WTC11 (cell line): ENCODE measurements around the gene WARS2. TPM values are rescaled to one million over a fixed set of nuclear protein-coding genes. Genes with fewer than 3 reads are reported as not detected.

Experiments
- ATAC-seq: fragments of 200-7000 bp; cut with Tn5 transposase; 2 replicates; pipeline ENCODE4 v1.10.0; 2021; ENCODE audit warnings: mild to moderate bottlenecking, moderate library complexity
- CTCF ChIA-PET: fragments of 300-600 bp; sonication (Branson Sonifier 250); formaldehyde crosslinking; loops from one replicate; lab custom pipeline; 2021; ENCODE audit warnings: antibody characterized with exemption; lab: Charles Lee
- POLR2A ChIA-PET: fragments of 350-600 bp; sonication (Branson Sonifier 250); formaldehyde crosslinking; loops from one replicate; lab custom pipeline; 2021; ENCODE audit warnings: antibody characterized with exemption; lab: Charles Lee
- DNase-seq: peaks from one replicate; pipeline ENCODE4 v3.0.0; 2021; ENCODE audit warnings: low spot score
- H3K27ac Mint-ChIP-seq: 2 replicates; pipeline ENCODE4 v1.8.0; 2021; ENCODE audit warnings: mixed read lengths
- H3K27me3 Mint-ChIP-seq: 2 replicates; pipeline ENCODE4 v1.8.0; 2021; ENCODE audit warnings: low read depth, mild to moderate bottlenecking, moderate library complexity, mixed read lengths
- H3K36me3 Mint-ChIP-seq: 2 replicates; pipeline ENCODE4 v1.8.0; 2021; ENCODE audit warnings: mixed read lengths
- H3K4me1 Mint-ChIP-seq: 2 replicates; pipeline ENCODE4 v1.8.0; 2022; ENCODE audit warnings: mixed read lengths
- H3K4me3 Mint-ChIP-seq: 2 replicates; pipeline ENCODE4 v1.8.0; 2021; ENCODE audit warnings: mild to moderate bottlenecking, moderate library complexity, mixed read lengths
- H3K9me3 Mint-ChIP-seq: 2 replicates; pipeline ENCODE4 v1.8.0; 2021; ENCODE audit warnings: mixed read lengths
- AFF4 ChIP-seq: sonication (generic); formaldehyde crosslinking; IDR thresholded peaks from 2 replicates; pipeline ENCODE4 v1.8.1; 2023; ENCODE audit warnings: mild to moderate bottlenecking, missing genetic modification reagents, borderline replicate concordance
- AR ChIP-seq: fragments of 250-450 bp; sonication (Bioruptor Pico); IDR thresholded peaks from 2 replicates; pipeline ENCODE4 v1.9.0; 2021; ENCODE audit warnings: mild to moderate bottlenecking
- CREB1 ChIP-seq: sonication (generic); formaldehyde crosslinking; IDR thresholded peaks from 2 replicates; pipeline ENCODE4 v1.8.0; 2023; ENCODE audit warnings: mild to moderate bottlenecking, missing genetic modification reagents
- ETV6 ChIP-seq: sonication (generic); formaldehyde crosslinking; IDR thresholded peaks from 2 replicates; pipeline ENCODE4 v1.8.1; 2022; ENCODE audit warnings: mild to moderate bottlenecking, missing genetic modification reagents
- FOXP1 ChIP-seq: sonication (generic); formaldehyde crosslinking; IDR thresholded peaks from 2 replicates; pipeline ENCODE4 v1.8.0; 2022; ENCODE audit warnings: missing genetic modification reagents, mild to moderate bottlenecking, moderate library complexity, borderline replicate concordance
- GABPB1 ChIP-seq: sonication (generic); formaldehyde crosslinking; IDR thresholded peaks from 2 replicates; pipeline ENCODE4 v1.8.1; 2023; ENCODE audit warnings: mild to moderate bottlenecking, missing genetic modification reagents
- RORB ChIP-seq: fragments of 250-450 bp; sonication (Bioruptor Pico); IDR thresholded peaks from 2 replicates; pipeline ENCODE4 v1.9.0; 2021; ENCODE audit warnings: mild to moderate bottlenecking
- SOX15 ChIP-seq: fragments of 250-450 bp; sonication (Bioruptor Pico); IDR thresholded peaks from 2 replicates; pipeline ENCODE4 v1.9.0; 2021; ENCODE audit warnings: mild to moderate bottlenecking
- TCF7 ChIP-seq: sonication (generic); formaldehyde crosslinking; IDR thresholded peaks from 2 replicates; pipeline ENCODE4 v1.8.0; 2022; ENCODE audit warnings: mild to moderate bottlenecking, low read depth, missing genetic modification reagents, moderate library complexity
- USF2 ChIP-seq: sonication (generic); formaldehyde crosslinking; IDR thresholded peaks from 2 replicates; pipeline ENCODE4 v1.8.1; 2023; ENCODE audit warnings: mild to moderate bottlenecking, missing genetic modification reagents, moderate library complexity
- ZNF396 ChIP-seq: fragments of 250-450 bp; sonication (Bioruptor Pico); IDR thresholded peaks from 2 replicates; pipeline ENCODE4 v1.8.0; 2021; ENCODE audit warnings: mild to moderate bottlenecking, moderate library complexity, borderline replicate concordance
- ZNF512 ChIP-seq: sonication (generic); formaldehyde crosslinking; IDR thresholded peaks from 2 replicates; pipeline ENCODE4 v1.8.1; 2022; ENCODE audit warnings: missing genetic modification reagents, borderline replicate concordance
- ZNF671 ChIP-seq: fragments of 250-450 bp; sonication (Bioruptor Pico); IDR thresholded peaks from 2 replicates; pipeline ENCODE4 v1.8.0; 2021; ENCODE audit warnings: mild to moderate bottlenecking
- total RNA-seq: library from RNA; stranded (reverse); gene quantifications from 3 replicates; pipeline ENCODE4 v1.2.3, GENCODE V29; 2021
- TF ChIP-seq, protein P1 (sequence below): fragments of 200-600 bp; IDR thresholded peaks from 2 replicates; pipeline ENCODE4 v1.8.0; 2022; ENCODE audit warnings: antibody characterized with exemption
- TF ChIP-seq, protein P2 (sequence below): sonication (generic); formaldehyde crosslinking; conservative IDR thresholded peaks from 2 replicates; pipeline ENCODE4 v1.8.1; 2022; ENCODE audit warnings: mild to moderate bottlenecking, missing genetic modification reagents

WARS2 gene
- total RNA-seq, 1 experiment from 2014 or later: 9.3 TPM

- H3K27ac Mint-ChIP-seq: no peak overlapping the region; the same call in 1 of the 2 replicates
- H3K9me3 Mint-ChIP-seq: no peaks in the 10 kb centered on the region
- H3K27me3 Mint-ChIP-seq: no peaks in the 10 kb centered on the region; the same call in 1 of the 2 replicates
- peaks cover 6% of the 10 kb centered on the region for H3K4me1 Mint-ChIP-seq
- TF ChIP-seq RORB (CRISPR knock-in tag): no peak
- no peak for TF ChIP-seq AR (CRISPR knock-in tag)
- TF ChIP-seq ETV6 (CRISPR knock-in tag): no peak
- no peak for TF ChIP-seq USF2
- TF ChIP-seq, protein P1, sequence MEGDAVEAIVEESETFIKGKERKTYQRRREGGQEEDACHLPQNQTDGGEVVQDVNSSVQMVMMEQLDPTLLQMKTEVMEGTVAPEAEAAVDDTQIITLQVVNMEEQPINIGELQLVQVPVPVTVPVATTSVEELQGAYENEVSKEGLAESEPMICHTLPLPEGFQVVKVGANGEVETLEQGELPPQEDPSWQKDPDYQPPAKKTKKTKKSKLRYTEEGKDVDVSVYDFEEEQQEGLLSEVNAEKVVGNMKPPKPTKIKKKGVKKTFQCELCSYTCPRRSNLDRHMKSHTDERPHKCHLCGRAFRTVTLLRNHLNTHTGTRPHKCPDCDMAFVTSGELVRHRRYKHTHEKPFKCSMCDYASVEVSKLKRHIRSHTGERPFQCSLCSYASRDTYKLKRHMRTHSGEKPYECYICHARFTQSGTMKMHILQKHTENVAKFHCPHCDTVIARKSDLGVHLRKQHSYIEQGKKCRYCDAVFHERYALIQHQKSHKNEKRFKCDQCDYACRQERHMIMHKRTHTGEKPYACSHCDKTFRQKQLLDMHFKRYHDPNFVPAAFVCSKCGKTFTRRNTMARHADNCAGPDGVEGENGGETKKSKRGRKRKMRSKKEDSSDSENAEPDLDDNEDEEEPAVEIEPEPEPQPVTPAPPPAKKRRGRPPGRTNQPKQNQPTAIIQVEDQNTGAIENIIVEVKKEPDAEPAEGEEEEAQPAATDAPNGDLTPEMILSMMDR: no peak
- TF ChIP-seq CREB1 (CRISPR knock-in tag): no peak
- no peak for TF ChIP-seq GABPB1 (CRISPR knock-in tag)
- TF ChIP-seq FOXP1 (CRISPR knock-in tag): no peak
- TF ChIP-seq, protein P2, sequence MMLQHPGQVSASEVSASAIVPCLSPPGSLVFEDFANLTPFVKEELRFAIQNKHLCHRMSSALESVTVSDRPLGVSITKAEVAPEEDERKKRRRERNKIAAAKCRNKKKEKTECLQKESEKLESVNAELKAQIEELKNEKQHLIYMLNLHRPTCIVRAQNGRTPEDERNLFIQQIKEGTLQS (CRISPR knock-in tag): no peak
- no peak for TF ChIP-seq ZNF512 (CRISPR knock-in tag)
- no peak for TF ChIP-seq ZNF396 (CRISPR knock-in tag)
- no peak for TF ChIP-seq TCF7
- no peaks in the 10 kb centered on the region for H3K36me3 Mint-ChIP-seq
- no peak overlapping the region for H3K4me3 Mint-ChIP-seq
- DNase-seq (no peak), ATAC-seq (no peak)
- CTCF ChIA-PET: interaction anchor here (0.9 kb wide), 1 partner anchor 43 kb away, joined by 3 read pairs; the partner anchor contains the start of gene WARS2
- POLR2A ChIA-PET: no interaction called here
Measured at GRCh38 chr1:119097380-119097779, 43.1 kb downstream of the WARS2 start.

GRCh38 chr1:119093721-119094120 lies 46.7 kb downstream of the WARS2 start:
- TF ChIP-seq AFF4: no peak
- TF ChIP-seq SOX15 (CRISPR knock-in tag): no peak
- no peak for TF ChIP-seq ETV6 (CRISPR knock-in tag)
- TF ChIP-seq ZNF671 (CRISPR knock-in tag): no peak
- DNase-seq (no peak), ATAC-seq (no peak)
- peaks cover 6% of the 10 kb centered on the region for H3K4me1 Mint-ChIP-seq
- H3K27ac Mint-ChIP-seq: no peak overlapping the region
- no peaks in the 10 kb centered on the region for H3K27me3 Mint-ChIP-seq
- no peak overlapping the region for H3K4me3 Mint-ChIP-seq
- no peaks in the 10 kb centered on the region for H3K9me3 Mint-ChIP-seq
- no peaks in the 10 kb centered on the region; the same call in 1 of the 2 replicates for H3K36me3 Mint-ChIP-seq
- ChIA-PET CTCF (no interaction called here), POLR2A (no interaction called here)
